ENCODE data around the gene KRTAP4-4. TPM values are rescaled to one million over a fixed set of nuclear protein-coding genes. Genes with fewer than 3 reads are reported as not detected.

Gene KRTAP4-4
- total and polyA plus RNA-seq, 2 experiments from 2014 or later = not detected

GRCh38 chr17:41116297-41116696, 44.3 kb downstream of the KRTAP4-4 start:
- no peaks in the 10 kb centered on the region; the same call in 1 of the 2 replicates for H3F3A ChIP-seq (ENCODE audit: insufficient read depth)
- TF ChIP-seq EZH2phosphoT487 (IDR thresholded peaks at IDR 0.05; ENCODE audit: insufficient read depth, low read depth) = no peak
- no peak for TF ChIP-seq EZH2 (IDR thresholded peaks at IDR 0.05; ENCODE audit: insufficient read depth, poor library complexity, severe bottlenecking)
- H3K79me2 ChIP-seq (ENCODE audit: insufficient read depth) = no peaks in the 10 kb centered on the region
- no peaks in the 10 kb centered on the region for H3K9me2 ChIP-seq (ENCODE audit: insufficient read depth)
- no peaks in the 10 kb centered on the region for H3K9me3 ChIP-seq (ENCODE audit: low read depth)
- H3K27me3 ChIP-seq (replicated peaks; ENCODE audit: insufficient read depth) = no peaks in the 10 kb centered on the region
- in situ Hi-C loops (cut with MboI) = no loop called here
- no peak overlapping the region for H3K27ac ChIP-seq
- H4K20me1 ChIP-seq (ENCODE audit: insufficient read depth) = no peaks in the 10 kb centered on the region
- H3K4me1 ChIP-seq (ENCODE audit: insufficient read depth) = no peaks in the 10 kb centered on the region
- WGBS, 2 experiments (ENCODE audit: low coverage in 1 of 2, low lambda C conversion rate in 2 of 2, missing lambda C conversion rate in 2 of 2) = 63 to 67% methylated on average over 5 of the region's 5 CpGs
- DNase-seq = no peak
- no peak overlapping the region for H3K4me3 ChIP-seq
- no peak overlapping the region for H2AFZ ChIP-seq
- peaks cover 6% of the 10 kb centered on the region; the same call in 1 of the 2 replicates for H3K36me3 ChIP-seq (ENCODE audit: low read depth)
- H3K9ac ChIP-seq = no peak overlapping the region
- no peak overlapping the region for H3K4me2 ChIP-seq (ENCODE audit: unreplicated experiment)

GRCh38 chr17:41111151-41111885, 49.2 kb downstream of the KRTAP4-4 start:
- TF ChIP-seq EZH2 (IDR thresholded peaks at IDR 0.05; ENCODE audit: insufficient read depth, poor library complexity, severe bottlenecking) (no peak), EZH2phosphoT487 (IDR thresholded peaks at IDR 0.05; ENCODE audit: insufficient read depth, low read depth) (no peak)
- no peaks in the 10 kb centered on the region for H3K79me2 ChIP-seq (ENCODE audit: insufficient read depth)

More at GRCh38 chr17:41111151-41111885, 49.2 kb downstream of the KRTAP4-4 start:
- Histone ChIP-seq H3K4me2 (ENCODE audit: unreplicated experiment) (no peak overlapping the region), H3K4me1 (ENCODE audit: insufficient read depth) (0 out of 2 replicates have a peak, but pooled peaks cover 2% of the 10 kb centered on the region), H3F3A (ENCODE audit: insufficient read depth) (peaks cover 2% of the 10 kb centered on the region), H3K27me3 (replicated peaks; ENCODE audit: insufficient read depth) (no peaks in the 10 kb centered on the region), H3K36me3 (ENCODE audit: low read depth) (peaks cover 7% of the 10 kb centered on the region; the same call in 1 of the 2 replicates), H3K9me3 (ENCODE audit: low read depth) (no peaks in the 10 kb centered on the region), H4K20me1 (ENCODE audit: insufficient read depth) (no peaks in the 10 kb centered on the region), H3K9ac (peak overlapping the region; percentile 28), H2AFZ (no peak overlapping the region), H3K4me3 (peak overlapping the region; percentile 18; the same call in 1 of the 2 replicates), H3K9me2 (ENCODE audit: insufficient read depth) (0 out of 2 replicates have a peak, but pooled peaks cover 5% of the 10 kb centered on the region), H3K27ac (no peak overlapping the region)
- in situ Hi-C loops (cut with MboI) = no loop called here
- no peak for DNase-seq
- 60 to 61% methylated on average over 2 of the region's 2 CpGs for WGBS, 2 experiments (ENCODE audit: low coverage in 1 of 2, low lambda C conversion rate in 2 of 2, missing lambda C conversion rate in 2 of 2)

Small RNAs within 50 kb of the gene (small RNA-seq; reads per million reads assigned to genes)
- not detected for gene KRTAP4-17P (ENCODE audit: low read depth, low replicate concordance)

Other genes with a start within 250 kb of the KRTAP4-4 start
Only the 30 nearest of the 40 such genes appear.
- gene KRTAP3-1, start 151.6 kb downstream of the KRTAP4-4 start, total RNA-seq (2014; rRNA removed; shearing (Covaris generic)) = not detected in 2 replicates
- gene KRTAP3-1, start 151.6 kb downstream of the KRTAP4-4 start, polyA plus RNA-seq (2016; fragmentation: Nextera tagmentation; extraction: Ambion mirVana) = not detected in 2 replicates
- 49.2 and 64.1 TPM in 2 replicates for gene KRTAP1-5, start 133.5 kb downstream of the KRTAP4-4 start, total RNA-seq (2014; rRNA removed; shearing (Covaris generic))
- 127 and 134 TPM in 2 replicates for gene KRTAP1-5, start 133.5 kb downstream of the KRTAP4-4 start, polyA plus RNA-seq (2016; fragmentation: Nextera tagmentation; extraction: Ambion mirVana)
- not detected in 2 replicates for gene KRTAP1-4, start 130.6 kb downstream of the KRTAP4-4 start, total RNA-seq (2014; rRNA removed; shearing (Covaris generic))
- not detected in 2 replicates for gene KRTAP1-4, start 130.6 kb downstream of the KRTAP4-4 start, polyA plus RNA-seq (2016; fragmentation: Nextera tagmentation; extraction: Ambion mirVana)
- not detected in 2 replicates for gene KRTAP1-3, start 125.9 kb downstream of the KRTAP4-4 start, total RNA-seq (2014; rRNA removed; shearing (Covaris generic))
- not detected in 2 replicates for gene KRTAP1-3, start 125.9 kb downstream of the KRTAP4-4 start, polyA plus RNA-seq (2016; fragmentation: Nextera tagmentation; extraction: Ambion mirVana)
- 1.6 and 4.2 TPM in 2 replicates for gene KRTAP1-1, start 119.3 kb downstream of the KRTAP4-4 start, total RNA-seq (2014; rRNA removed; shearing (Covaris generic))
- gene KRTAP1-1, start 119.3 kb downstream of the KRTAP4-4 start, polyA plus RNA-seq (2016; fragmentation: Nextera tagmentation; extraction: Ambion mirVana) = 2.6 and 3.3 TPM in 2 replicates
- gene KRTAP2-1, start 113.4 kb downstream of the KRTAP4-4 start, total RNA-seq (2014; rRNA removed; shearing (Covaris generic)) = not detected in 2 replicates
- not detected in 2 replicates for gene KRTAP2-1, start 113.4 kb downstream of the KRTAP4-4 start, polyA plus RNA-seq (2016; fragmentation: Nextera tagmentation; extraction: Ambion mirVana)
- not detected in 2 replicates for gene KRTAP2-2, start 105.5 kb downstream of the KRTAP4-4 start, total RNA-seq (2014; rRNA removed; shearing (Covaris generic))
- gene KRTAP2-2, start 105.5 kb downstream of the KRTAP4-4 start, polyA plus RNA-seq (2016; fragmentation: Nextera tagmentation; extraction: Ambion mirVana) = 0.51 and 0.74 TPM in 2 replicates
- 0.38 and 13.4 TPM in 2 replicates for gene KRTAP2-3, start 100.6 kb downstream of the KRTAP4-4 start, total RNA-seq (2014; rRNA removed; shearing (Covaris generic))
- 54.3 and 55.2 TPM in 2 replicates for gene KRTAP2-3, start 100.6 kb downstream of the KRTAP4-4 start, polyA plus RNA-seq (2016; fragmentation: Nextera tagmentation; extraction: Ambion mirVana)
- gene KRTAP2-4, start 94.9 kb downstream of the KRTAP4-4 start, total RNA-seq (2014; rRNA removed; shearing (Covaris generic)) = not detected in 2 replicates
- not detected in 2 replicates for gene KRTAP2-4, start 94.9 kb downstream of the KRTAP4-4 start, polyA plus RNA-seq (2016; fragmentation: Nextera tagmentation; extraction: Ambion mirVana)
- gene KRTAP4-7, start 76.6 kb downstream of the KRTAP4-4 start, total RNA-seq (2014; rRNA removed; shearing (Covaris generic)) = not detected in 2 replicates
- not detected in 2 replicates for gene KRTAP4-7, start 76.6 kb downstream of the KRTAP4-4 start, polyA plus RNA-seq (2016; fragmentation: Nextera tagmentation; extraction: Ambion mirVana)
- gene KRTAP4-8, start 62.6 kb downstream of the KRTAP4-4 start, total RNA-seq (2014; rRNA removed; shearing (Covaris generic)) = not detected in 2 replicates
- 0.20 TPM in 1 of 2 replicates, not detected in the other for gene KRTAP4-8, start 62.6 kb downstream of the KRTAP4-4 start, polyA plus RNA-seq (2016; fragmentation: Nextera tagmentation; extraction: Ambion mirVana)
- gene KRTAP4-16, start 58.5 kb downstream of the KRTAP4-4 start, total RNA-seq (2014; rRNA removed; shearing (Covaris generic)) = not detected in 2 replicates
- gene KRTAP4-16, start 58.5 kb downstream of the KRTAP4-4 start, polyA plus RNA-seq (2016; fragmentation: Nextera tagmentation; extraction: Ambion mirVana) = not detected in 2 replicates
- gene KRTAP4-9, start 55.4 kb downstream of the KRTAP4-4 start, total RNA-seq (2014; rRNA removed; shearing (Covaris generic)) = not detected in 2 replicates
- gene KRTAP4-9, start 55.4 kb downstream of the KRTAP4-4 start, polyA plus RNA-seq (2016; fragmentation: Nextera tagmentation; extraction: Ambion mirVana) = 0.49 and 0.51 TPM in 2 replicates
- gene KRTAP4-11, start 42.4 kb downstream of the KRTAP4-4 start, total RNA-seq (2014; rRNA removed; shearing (Covaris generic)) = not detected in 2 replicates
- 0.29 TPM in 1 of 2 replicates, not detected in the other for gene KRTAP4-11, start 42.4 kb downstream of the KRTAP4-4 start, polyA plus RNA-seq (2016; fragmentation: Nextera tagmentation; extraction: Ambion mirVana)
- not detected in 2 replicates for gene KRTAP4-12, start 36.6 kb downstream of the KRTAP4-4 start, total RNA-seq (2014; rRNA removed; shearing (Covaris generic))
- gene KRTAP4-12, start 36.6 kb downstream of the KRTAP4-4 start, polyA plus RNA-seq (2016; fragmentation: Nextera tagmentation; extraction: Ambion mirVana) = 1.7 and 1.8 TPM in 2 replicates
- gene KRTAP4-6, start 20.2 kb downstream of the KRTAP4-4 start, total RNA-seq (2014; rRNA removed; shearing (Covaris generic)) = not detected in 2 replicates
- gene KRTAP4-6, start 20.2 kb downstream of the KRTAP4-4 start, polyA plus RNA-seq (2016; fragmentation: Nextera tagmentation; extraction: Ambion mirVana) = not detected in 2 replicates
- gene KRTAP4-5, start 10.9 kb downstream of the KRTAP4-4 start, total RNA-seq (2014; rRNA removed; shearing (Covaris generic)) = not detected in 2 replicates
- gene KRTAP4-5, start 10.9 kb downstream of the KRTAP4-4 start, polyA plus RNA-seq (2016; fragmentation: Nextera tagmentation; extraction: Ambion mirVana) = not detected in 2 replicates
- gene KRTAP4-3, start 7.5 kb upstream of the KRTAP4-4 start, total RNA-seq (2014; rRNA removed; shearing (Covaris generic)) = not detected in 2 replicates
- not detected in 2 replicates for gene KRTAP4-3, start 7.5 kb upstream of the KRTAP4-4 start, polyA plus RNA-seq (2016; fragmentation: Nextera tagmentation; extraction: Ambion mirVana)
- gene KRTAP4-2, start 17.5 kb upstream of the KRTAP4-4 start, total RNA-seq (2014; rRNA removed; shearing (Covaris generic)) = not detected in 2 replicates
- not detected in 2 replicates for gene KRTAP4-2, start 17.5 kb upstream of the KRTAP4-4 start, polyA plus RNA-seq (2016; fragmentation: Nextera tagmentation; extraction: Ambion mirVana)
- 0.76 TPM in 1 of 2 replicates, not detected in the other for gene KRTAP4-1, start 24.2 kb upstream of the KRTAP4-4 start, total RNA-seq (2014; rRNA removed; shearing (Covaris generic))
- not detected in 2 replicates for gene KRTAP4-1, start 24.2 kb upstream of the KRTAP4-4 start, polyA plus RNA-seq (2016; fragmentation: Nextera tagmentation; extraction: Ambion mirVana)
- gene KRTAP9-1, start 29.1 kb upstream of the KRTAP4-4 start, total RNA-seq (2014; rRNA removed; shearing (Covaris generic)) = not detected in 2 replicates
- not detected in 2 replicates for gene KRTAP9-1, start 29.1 kb upstream of the KRTAP4-4 start, polyA plus RNA-seq (2016; fragmentation: Nextera tagmentation; extraction: Ambion mirVana)
- not detected in 2 replicates for gene KRTAP9-2, start 65.9 kb upstream of the KRTAP4-4 start, total RNA-seq (2014; rRNA removed; shearing (Covaris generic))
- gene KRTAP9-2, start 65.9 kb upstream of the KRTAP4-4 start, polyA plus RNA-seq (2016; fragmentation: Nextera tagmentation; extraction: Ambion mirVana) = not detected in 2 replicates
- gene KRTAP9-3, start 71.7 kb upstream of the KRTAP4-4 start, total RNA-seq (2014; rRNA removed; shearing (Covaris generic)) = not detected in 2 replicates
- not detected in 2 replicates for gene KRTAP9-3, start 71.7 kb upstream of the KRTAP4-4 start, polyA plus RNA-seq (2016; fragmentation: Nextera tagmentation; extraction: Ambion mirVana)
- not detected in 2 replicates for gene KRTAP9-8, start 77.3 kb upstream of the KRTAP4-4 start, total RNA-seq (2014; rRNA removed; shearing (Covaris generic))
- not detected in 2 replicates for gene KRTAP9-8, start 77.3 kb upstream of the KRTAP4-4 start, polyA plus RNA-seq (2016; fragmentation: Nextera tagmentation; extraction: Ambion mirVana)
- gene KRTAP9-4, start 88.9 kb upstream of the KRTAP4-4 start, total RNA-seq (2014; rRNA removed; shearing (Covaris generic)) = not detected in 2 replicates
- not detected in 2 replicates for gene KRTAP9-4, start 88.9 kb upstream of the KRTAP4-4 start, polyA plus RNA-seq (2016; fragmentation: Nextera tagmentation; extraction: Ambion mirVana)
- gene KRTAP9-9, start 94.6 kb upstream of the KRTAP4-4 start, total RNA-seq (2014; rRNA removed; shearing (Covaris generic)) = not detected in 2 replicates
- not detected in 2 replicates for gene KRTAP9-9, start 94.6 kb upstream of the KRTAP4-4 start, polyA plus RNA-seq (2016; fragmentation: Nextera tagmentation; extraction: Ambion mirVana)
- not detected in 2 replicates for gene KRTAP9-6, start 104.6 kb upstream of the KRTAP4-4 start, total RNA-seq (2014; rRNA removed; shearing (Covaris generic))
- not detected in 2 replicates for gene KRTAP9-6, start 104.6 kb upstream of the KRTAP4-4 start, polyA plus RNA-seq (2016; fragmentation: Nextera tagmentation; extraction: Ambion mirVana)
- not detected in 2 replicates for gene KRTAP9-7, start 115.0 kb upstream of the KRTAP4-4 start, total RNA-seq (2014; rRNA removed; shearing (Covaris generic))
- not detected in 2 replicates for gene KRTAP9-7, start 115.0 kb upstream of the KRTAP4-4 start, polyA plus RNA-seq (2016; fragmentation: Nextera tagmentation; extraction: Ambion mirVana)
- gene KRTAP29-1, start 142.1 kb upstream of the KRTAP4-4 start, total RNA-seq (2014; rRNA removed; shearing (Covaris generic)) = not detected in 2 replicates
- not detected in 2 replicates for gene KRTAP29-1, start 142.1 kb upstream of the KRTAP4-4 start, polyA plus RNA-seq (2016; fragmentation: Nextera tagmentation; extraction: Ambion mirVana)
- gene KRTAP16-1, start 148.6 kb upstream of the KRTAP4-4 start, total RNA-seq (2014; rRNA removed; shearing (Covaris generic)) = not detected in 2 replicates
- gene KRTAP16-1, start 148.6 kb upstream of the KRTAP4-4 start, polyA plus RNA-seq (2016; fragmentation: Nextera tagmentation; extraction: Ambion mirVana) = not detected in 2 replicates

Measured in GM23248 (cell line).